K562 (cell line): Measurements from ENCODE around the gene FAM111B. TPM values are rescaled to one million over a fixed set of nuclear protein-coding genes. Genes with fewer than 3 reads are reported as not detected.

ENCODE experiments used
- C11orf30 ChIP-seq: fragments of 450-650 bp; IDR thresholded peaks from 2 replicates; pipeline ENCODE4 v1.6.1; 2016; ENCODE audit warnings: low read depth, mild to moderate bottlenecking
- CREM ChIP-seq: IDR thresholded peaks from 2 replicates; pipeline ENCODE4 v1.6.1; 2014; ENCODE audit warnings: antibody characterized with exemption, low read depth
- DPF2 ChIP-seq: fragments of 450-650 bp; IDR thresholded peaks from 2 replicates; pipeline ENCODE4 v1.6.1; 2016
- EGR1 ChIP-seq: fragments of 450-650 bp; conservative IDR thresholded peaks from 2 replicates; pipeline ENCODE4 v1.6.1; 2017; ENCODE audit warnings: mild to moderate bottlenecking
- GATAD2B ChIP-seq: fragments of 450-650 bp; IDR thresholded peaks from 2 replicates; pipeline ENCODE4 v1.6.1; 2017; ENCODE audit warnings: mild to moderate bottlenecking, borderline replicate concordance
- HCFC1 ChIP-seq: IDR thresholded peaks from 2 replicates; pipeline ENCODE4 v1.6.1; 2012; ENCODE audit warnings: low read depth, low read length, improper control_type of control experiment
- HDAC1 ChIP-seq, 2 experiments: fragments of 450-650 bp; IDR thresholded peaks; 2 replicates each; pipeline ENCODE4 v1.6.1; 2016 to 2017; ENCODE audit warnings: inconsistent platforms in 1 of 2, mild to moderate bottlenecking in 1 of 2, moderate library complexity in 1 of 2
- HDAC3 ChIP-seq: fragments of 450-650 bp; IDR thresholded peaks from 2 replicates; pipeline ENCODE4 v1.6.1; 2018; ENCODE audit warnings: borderline replicate concordance, mild to moderate bottlenecking, moderate library complexity; ENCODE audit not compliant: partially characterized antibody
- HOXB6 ChIP-seq: fragments of 250-450 bp; sonication (Bioruptor Pico); IDR thresholded peaks from 2 replicates; pipeline ENCODE4 v1.5.1; 2022; ENCODE audit warnings: mild to moderate bottlenecking, borderline replicate concordance
- KLF6 ChIP-seq: fragments of 250-450 bp; sonication (Bioruptor Pico); IDR thresholded peaks from 2 replicates; pipeline ENCODE4 v1.4.0; 2020; ENCODE audit warnings: mild to moderate bottlenecking, moderate library complexity, borderline replicate concordance
- MCM7 ChIP-seq, 2 experiments: fragments of 450-650 bp; IDR thresholded peaks; 2 replicates each; pipeline ENCODE4 v1.6.1; 2016 to 2018
- NBN ChIP-seq: fragments of 450-650 bp; IDR thresholded peaks from 2 replicates; pipeline ENCODE4 v1.6.1; 2016; ENCODE audit warnings: low read depth, mild to moderate bottlenecking
- NCOR1 ChIP-seq: fragments of 450-650 bp; IDR thresholded peaks from 2 replicates; pipeline ENCODE4 v1.6.1; 2016; ENCODE audit warnings: mild to moderate bottlenecking, moderate library complexity
- NR2F6 ChIP-seq: fragments of 450-650 bp; formaldehyde crosslinking; IDR thresholded peaks from 2 replicates; pipeline ENCODE4 v1.4.0; 2020; ENCODE audit warnings: mild to moderate bottlenecking
- PRMT5 ChIP-seq: sonication (generic); formaldehyde crosslinking; IDR thresholded peaks from 2 replicates; pipeline ENCODE4 v1.5.0; 2020; ENCODE audit warnings: missing genetic modification reagents
- REST ChIP-seq, 2 experiments: fragments of 450-650 bp; formaldehyde crosslinking in 1 of 2; IDR thresholded peaks; 2 replicates each; pipeline versions ENCODE4 v1.4.0 to v1.6.1; 2014 to 2020; ENCODE audit warnings: mild to moderate bottlenecking in 2 of 2, borderline replicate concordance in 1 of 2, low read depth in 1 of 2
- SMARCB1 ChIP-seq: IDR thresholded peaks from 2 replicates; pipeline ENCODE4 v1.6.1; 2011; ENCODE audit warnings: improper control_type of control experiment, low read depth; ENCODE audit not compliant: insufficient read length
- SMC3 ChIP-seq: conservative IDR thresholded peaks from 2 replicates; pipeline ENCODE4 v1.6.1; 2011; ENCODE audit warnings: low read depth, low read length, improper control_type of control experiment; ENCODE audit not compliant: insufficient read depth
- TGIF2 ChIP-seq: sonication (generic); formaldehyde crosslinking; IDR thresholded peaks from 2 replicates; pipeline ENCODE4 v1.8.1; 2022; ENCODE audit warnings: mild to moderate bottlenecking, missing genetic modification reagents, moderate library complexity
- USF1 ChIP-seq: sonication (generic); formaldehyde crosslinking; IDR thresholded peaks from 2 replicates; pipeline ENCODE4 v1.9.0; 2022; ENCODE audit warnings: mild to moderate bottlenecking, missing genetic modification reagents
- polyA plus RNA-seq, 8 experiments: library from polyadenylated mRNA; depleted of rRNA in 4 of 8; stranded (reverse) in 5 of 8; unstranded in 3 of 8; fragments of >200 nt; fragmentation: Nextera tagmentation in 2 of 8; fragmentation: Illumina TruSeq in 1 of 8; extraction: Ambion mirVana in 2 of 8; extraction: Trizol in 1 of 8; gene quantifications; 2 replicates each; pipeline versions ENCODE4 v1.2.1 to v1.2.3, GENCODE V29; 2011 to 2014; ENCODE audit warnings: inconsistent platforms in 1 of 8, missing spikeins in 1 of 8
- total RNA-seq, 7 experiments: library from RNA; depleted of rRNA in 6 of 7; stranded (reverse); fragments of >200 nt in 6 of 7; fragmentation: Illumina TruSeq in 2 of 7; extraction: Trizol in 2 of 7; gene quantifications; 2 replicates each; pipeline versions ENCODE4 v1.2.1 to v1.2.3, GENCODE V29; 2011 to 2021; ENCODE audit warnings: low replicate concordance in 1 of 7
- TF ChIP-seq, protein P1 (sequence below), 3 experiments: IDR thresholded peaks in 2 of 3; conservative IDR thresholded peaks in 1 of 3; 2 replicates each; pipeline ENCODE4 v1.5.1; 2011 to 2012; ENCODE audit warnings: low read length in 3 of 3, mild to moderate bottlenecking in 3 of 3, control low read depth in 2 of 3, improper control_type of control experiment in 1 of 3, inconsistent platforms in 1 of 3, low read depth in 1 of 3, mixed read lengths in 1 of 3, moderate library complexity in 1 of 3; ENCODE audit not compliant: insufficient read depth in 2 of 3

FAM111B gene
- total and polyA plus RNA-seq, 9 of the 15 experiments (the other 6 are each of a cell fraction or from before 2014, with no cell fraction given), result 0.01 to 0.33 (median 0.06) TPM; not detected in 5

GRCh38 chr11:59154610-59155009 lies 47.6 kb downstream of the FAM111B start (continued):
- TF ChIP-seq HCFC1 (no peak), C11orf30 (no peak), PRMT5 (CRISPR knock-in tag) (no peak), CREM (no peak), SMC3 (no peak), HDAC3 (no peak), EGR1 (no peak), DPF2 (peak; percentile 35; the same call in 1 of the 2 replicates), TGIF2 (CRISPR knock-in tag) (no peak), USF1 (CRISPR knock-in tag) (no peak), NR2F6 (no peak), HOXB6 (CRISPR knock-in tag) (no peak), NBN (no peak), HDAC1 (IDR thresholded peaks at IDR 0.05) (no peak), KLF6 (CRISPR knock-in tag) (no peak), REST (IDR thresholded peaks at IDR 0.05; ENCODE audit: borderline replicate concordance) (no peak), REST (CRISPR knock-in tag; IDR thresholded peaks at IDR 0.05; ENCODE audit: low read depth) (no peak), SMARCB1 (no peak), GATAD2B (no peak), MCM7 (IDR thresholded peaks at IDR 0.05) (no peak), NCOR1 (no peak; the same call in 1 of the 2 replicates)
- TF ChIP-seq, protein P1, sequence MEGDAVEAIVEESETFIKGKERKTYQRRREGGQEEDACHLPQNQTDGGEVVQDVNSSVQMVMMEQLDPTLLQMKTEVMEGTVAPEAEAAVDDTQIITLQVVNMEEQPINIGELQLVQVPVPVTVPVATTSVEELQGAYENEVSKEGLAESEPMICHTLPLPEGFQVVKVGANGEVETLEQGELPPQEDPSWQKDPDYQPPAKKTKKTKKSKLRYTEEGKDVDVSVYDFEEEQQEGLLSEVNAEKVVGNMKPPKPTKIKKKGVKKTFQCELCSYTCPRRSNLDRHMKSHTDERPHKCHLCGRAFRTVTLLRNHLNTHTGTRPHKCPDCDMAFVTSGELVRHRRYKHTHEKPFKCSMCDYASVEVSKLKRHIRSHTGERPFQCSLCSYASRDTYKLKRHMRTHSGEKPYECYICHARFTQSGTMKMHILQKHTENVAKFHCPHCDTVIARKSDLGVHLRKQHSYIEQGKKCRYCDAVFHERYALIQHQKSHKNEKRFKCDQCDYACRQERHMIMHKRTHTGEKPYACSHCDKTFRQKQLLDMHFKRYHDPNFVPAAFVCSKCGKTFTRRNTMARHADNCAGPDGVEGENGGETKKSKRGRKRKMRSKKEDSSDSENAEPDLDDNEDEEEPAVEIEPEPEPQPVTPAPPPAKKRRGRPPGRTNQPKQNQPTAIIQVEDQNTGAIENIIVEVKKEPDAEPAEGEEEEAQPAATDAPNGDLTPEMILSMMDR (IDR thresholded peaks at IDR 0.05 in 2 of 3, conservative IDR thresholded peaks at IDR 0.05 in 1 of 3; ENCODE audit: insufficient read depth in 2 of 3, low read depth in 1 of 3, low read length in 3 of 3), result 0 out of 6 replicates have a peak, but pooled peaks of 1 of the 3 experiments have one; percentile 13
